B cell (primary cell): ENCODE data around the gene METTL2A.
"Not testable (repeated sequence)": the region's sequence is repeated elsewhere in the genome, so short reads cannot be mapped to it uniquely, and the experiment has no call there.

ENCODE experiments used
- CTCF ChIP-seq: fragments of 200-600 bp; IDR thresholded peaks from one replicate; pipeline ENCODE4 v1.8.0; 2022; ENCODE audit warnings: antibody characterized with exemption, mild to moderate bottlenecking
- EZH2 ChIP-seq: IDR thresholded peaks from 2 replicates; pipeline ENCODE4 v1.6.1; 2012; ENCODE audit warnings: borderline replicate concordance, low read depth, mild to moderate bottlenecking, moderate library complexity, low read length; ENCODE audit not compliant: insufficient read depth, poor library complexity, severe bottlenecking

- peak; percentile 60 for TF ChIP-seq CTCF
- TF ChIP-seq EZH2 = not testable (repeated sequence)
These were observed at the start of gene METTL2A for GRCh38 chr17:62423647-62424461.
